Measurements from ENCODE around the gene ZNF770.
"Not testable (repeated sequence)": the region's sequence is repeated elsewhere in the genome, so short reads cannot be mapped to it uniquely, and the experiment has no call there.

The ZNF770 gene

DNA sequence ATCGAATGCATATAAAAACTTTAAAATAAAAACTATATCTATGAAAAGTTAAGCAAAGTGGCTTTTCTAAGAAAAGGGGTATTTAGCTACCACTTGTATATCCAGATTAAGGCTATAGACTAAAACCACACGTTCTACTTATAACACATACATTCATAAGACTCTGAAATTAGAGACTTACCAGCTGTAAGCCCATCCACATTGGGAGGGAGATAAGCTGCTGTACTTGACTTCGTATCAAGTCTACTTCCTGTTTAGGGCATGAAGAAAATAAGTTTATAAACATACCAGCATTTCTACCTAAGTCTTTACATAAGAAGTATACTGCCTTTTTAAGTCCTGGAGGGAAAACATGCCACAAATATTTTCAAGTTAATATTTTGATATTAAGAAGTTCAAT lies 46.3 kb downstream of the ZNF770 start:
- no peak overlapping the region for H3K23ac ChIP-seq (ENCODE audit: low read length)
- H3K9me3 ChIP-seq (ENCODE audit: insufficient read depth, low read depth, low read length), result no peaks in the 10 kb centered on the region
- H4K91ac ChIP-seq (ENCODE audit: low read depth, low read length), result no peak overlapping the region
- no peak overlapping the region for H2BK12ac ChIP-seq (ENCODE audit: low read length)
- H3K79me1 ChIP-seq (ENCODE audit: low read length), result no peaks in the 10 kb centered on the region
- no peak overlapping the region for H3K27ac ChIP-seq (ENCODE audit: low read depth, low read length)
- no peaks in the 10 kb centered on the region for H3K27me3 ChIP-seq (ENCODE audit: insufficient read depth, low read length)
- H3K36me3 ChIP-seq (ENCODE audit: control insufficient read depth in 1 of 2, insufficient read depth in 2 of 2, low read length in 2 of 2), result peaks cover 16% of the 10 kb centered on the region in 2 experiments
- H3K4me3 ChIP-seq (ENCODE audit: low read depth, low read length), result no peak overlapping the region
- H3K4me1 ChIP-seq (ENCODE audit: control insufficient read depth in 1 of 2, insufficient read depth in 2 of 2, low read length in 2 of 2), result no peaks in the 10 kb centered on the region
- no peak overlapping the region for H4K12ac ChIP-seq (ENCODE audit: low read depth, low read length)
- H2BK120ac ChIP-seq (ENCODE audit: insufficient read depth, low read length, poor library complexity), result no peak overlapping the region
- H3K4me2 ChIP-seq (ENCODE audit: low read length), result no peak overlapping the region
- no peak overlapping the region for H3K14ac ChIP-seq (ENCODE audit: low read length)
- no peak overlapping the region for H3K18ac ChIP-seq (ENCODE audit: low read length)
- WGBS (ENCODE audit: extremely low coverage, insufficient coverage, insufficient read length), result no CpG with 5 or more reads among the region's 3 CpGs
- H2AK5ac ChIP-seq (ENCODE audit: low read length), result no peak overlapping the region
- H3K4ac ChIP-seq (ENCODE audit: low read depth, low read length), result no peak overlapping the region
- H3K9ac ChIP-seq (ENCODE audit: low read length), result no peak overlapping the region
- no peak for DNase-seq
- no peak overlapping the region for H4K8ac ChIP-seq (ENCODE audit: low read depth, low read length)
- no peak overlapping the region for H2AFZ ChIP-seq (ENCODE audit: insufficient read depth, low read length, poor library complexity)
- no peaks in the 10 kb centered on the region for H3K79me2 ChIP-seq (ENCODE audit: control insufficient read depth, insufficient read depth, low read length, poor library complexity)
- no peak overlapping the region for H2BK5ac ChIP-seq (ENCODE audit: low read depth, low read length, poor library complexity)

DNA sequence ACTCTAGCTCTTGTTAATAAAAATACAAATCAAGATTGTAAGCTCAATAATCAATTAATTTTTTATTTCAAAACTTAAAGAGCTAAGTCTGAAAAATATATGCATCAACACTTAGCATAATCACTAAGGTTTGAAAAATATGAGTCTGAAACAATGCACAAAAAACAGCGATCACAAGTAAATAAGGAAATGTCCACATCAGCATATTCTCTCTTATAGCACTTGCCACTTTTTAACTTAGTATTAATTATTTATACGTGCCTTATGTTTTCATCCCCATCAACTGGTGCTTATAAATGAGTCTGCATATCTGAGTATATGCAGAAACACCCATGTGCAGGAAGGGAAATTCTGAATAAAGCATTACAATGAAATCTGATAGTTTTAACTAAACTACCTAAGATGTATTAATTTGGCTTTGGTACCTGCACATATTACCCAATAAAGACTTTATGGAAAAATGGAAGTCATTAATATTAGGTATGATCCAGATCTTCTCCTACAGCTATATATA lies 46.8 kb downstream of the ZNF770 start:
- Histone ChIP-seq H4K12ac (ENCODE audit: low read depth, low read length) (no peak overlapping the region), H3K4me1 (ENCODE audit: control insufficient read depth in 1 of 2, insufficient read depth in 2 of 2, low read length in 2 of 2) (no peaks in the 10 kb centered on the region), H2AFZ (ENCODE audit: insufficient read depth, low read length, poor library complexity) (no peak overlapping the region), H2BK5ac (ENCODE audit: low read depth, low read length, poor library complexity) (no peak overlapping the region), H3K27me3 (ENCODE audit: insufficient read depth, low read length) (no peaks in the 10 kb centered on the region), H3K79me2 (ENCODE audit: control insufficient read depth, insufficient read depth, low read length, poor library complexity) (no peaks in the 10 kb centered on the region), H3K79me1 (ENCODE audit: low read length) (no peaks in the 10 kb centered on the region), H4K91ac (ENCODE audit: low read depth, low read length) (no peak overlapping the region), H3K4ac (ENCODE audit: low read depth, low read length) (no peak overlapping the region), H3K4me3 (ENCODE audit: low read depth, low read length) (no peak overlapping the region), H3K9ac (ENCODE audit: low read length) (no peak overlapping the region), H3K23ac (ENCODE audit: low read length) (no peak overlapping the region), H3K4me2 (ENCODE audit: low read length) (no peak overlapping the region), H2BK120ac (ENCODE audit: insufficient read depth, low read length, poor library complexity) (no peak overlapping the region), H3K14ac (ENCODE audit: low read length) (no peak overlapping the region), H2AK5ac (ENCODE audit: low read length) (no peak overlapping the region), H4K8ac (ENCODE audit: low read depth, low read length) (no peak overlapping the region), H3K9me3 (ENCODE audit: insufficient read depth, low read depth, low read length) (no peaks in the 10 kb centered on the region), H2BK12ac (ENCODE audit: low read length) (no peak overlapping the region), H3K18ac (ENCODE audit: low read length) (no peak overlapping the region), H3K36me3 (ENCODE audit: control insufficient read depth in 1 of 2, insufficient read depth in 2 of 2, low read length in 2 of 2) (peaks cover 16% of the 10 kb centered on the region in 2 experiments), H3K27ac (ENCODE audit: low read depth, low read length) (no peak overlapping the region)
- no peak for DNase-seq
- no CpG with 5 or more reads among the region's 2 CpGs for WGBS (ENCODE audit: extremely low coverage, insufficient coverage, insufficient read length)

DNA sequence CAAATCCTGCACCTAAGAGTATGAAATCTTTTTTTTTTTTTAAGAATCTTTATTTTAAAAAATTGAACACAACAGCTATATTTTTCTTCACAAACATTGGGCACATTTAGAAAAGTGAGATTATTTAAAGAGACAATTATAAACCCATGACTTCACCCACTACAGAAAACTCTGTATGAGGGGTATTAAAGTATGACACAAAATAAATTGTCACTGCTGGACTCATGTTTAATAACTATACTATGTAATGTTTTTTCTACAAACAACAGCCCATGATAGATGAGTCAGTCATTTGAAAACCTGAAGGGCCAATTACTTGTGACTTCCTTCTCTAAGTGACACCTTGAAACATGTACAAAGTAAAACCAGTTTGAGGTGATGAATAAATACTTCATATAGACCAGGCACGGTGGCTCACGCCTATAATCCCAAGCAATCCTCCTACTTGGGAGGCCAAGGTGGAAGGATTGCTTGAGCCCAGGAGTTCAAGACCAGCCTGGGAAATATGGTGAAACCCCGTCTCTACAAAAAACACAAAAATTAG lies 54.6 kb downstream of the ZNF770 start:
- no peaks in the 10 kb centered on the region for H3K9me3 ChIP-seq (ENCODE audit: insufficient read depth, low read depth, low read length)
- no peak overlapping the region for H3K4me2 ChIP-seq (ENCODE audit: low read length)
- H2AK5ac ChIP-seq (ENCODE audit: low read length), result no peak overlapping the region
- H3K4ac ChIP-seq (ENCODE audit: low read depth, low read length), result no peak overlapping the region
- no CpG with 5 or more reads among the region's 3 CpGs for WGBS (ENCODE audit: extremely low coverage, insufficient coverage, insufficient read length)
- H3K18ac ChIP-seq (ENCODE audit: low read length), result no peak overlapping the region
- H2BK12ac ChIP-seq (ENCODE audit: low read length), result no peak overlapping the region
- H2BK5ac ChIP-seq (ENCODE audit: low read depth, low read length, poor library complexity), result no peak overlapping the region
- no peaks in the 10 kb centered on the region for H3K4me1 ChIP-seq (ENCODE audit: control insufficient read depth in 1 of 2, insufficient read depth in 2 of 2, low read length in 2 of 2)
- H3K14ac ChIP-seq (ENCODE audit: low read length), result no peak overlapping the region
- no peak overlapping the region for H4K91ac ChIP-seq (ENCODE audit: low read depth, low read length)
- H2AFZ ChIP-seq (ENCODE audit: insufficient read depth, low read length, poor library complexity), result no peak overlapping the region
- no peaks in the 10 kb centered on the region for H3K27me3 ChIP-seq (ENCODE audit: insufficient read depth, low read length)
- H3K36me3 ChIP-seq (ENCODE audit: control insufficient read depth in 1 of 2, insufficient read depth in 2 of 2, low read length in 2 of 2), result peaks cover 19 to 21% of the 10 kb centered on the region in 2 experiments
- no peak overlapping the region for H3K27ac ChIP-seq (ENCODE audit: low read depth, low read length)
- no peak overlapping the region for H3K9ac ChIP-seq (ENCODE audit: low read length)
- no peaks in the 10 kb centered on the region for H3K79me1 ChIP-seq (ENCODE audit: low read length)
- no peak overlapping the region for H2BK120ac ChIP-seq (ENCODE audit: insufficient read depth, low read length, poor library complexity)
- no peak for DNase-seq
- H3K4me3 ChIP-seq (ENCODE audit: low read depth, low read length), result no peak overlapping the region
- no peak overlapping the region for H4K12ac ChIP-seq (ENCODE audit: low read depth, low read length)
- no peak overlapping the region for H3K23ac ChIP-seq (ENCODE audit: low read length)
- no peak overlapping the region for H4K8ac ChIP-seq (ENCODE audit: low read depth, low read length)
- no peaks in the 10 kb centered on the region for H3K79me2 ChIP-seq (ENCODE audit: control insufficient read depth, insufficient read depth, low read length, poor library complexity)

DNA sequence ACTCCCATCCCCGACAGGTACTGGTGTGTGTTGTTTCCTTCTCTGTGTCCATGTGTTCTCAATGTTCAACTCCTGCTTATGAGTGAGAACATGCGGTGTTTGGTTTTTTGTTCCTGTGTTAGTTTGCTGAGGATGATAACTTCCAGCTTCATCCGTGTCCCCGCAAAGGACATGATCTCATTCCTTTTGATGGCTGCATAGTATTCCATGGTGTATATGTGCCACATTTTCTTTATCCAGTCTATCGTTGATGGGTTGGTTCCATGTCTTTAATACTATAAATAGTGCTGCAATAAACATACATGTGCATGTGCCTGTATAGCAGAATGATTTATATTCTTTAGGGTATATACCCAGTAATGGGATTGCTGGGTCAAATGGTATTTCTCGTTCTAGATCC lies 59.7 kb downstream of the ZNF770 start:
- not testable (repeated sequence) for H2BK12ac ChIP-seq (ENCODE audit: low read length); H3K27ac ChIP-seq (ENCODE audit: low read depth, low read length); H3K79me2 ChIP-seq (ENCODE audit: control insufficient read depth, insufficient read depth, low read length, poor library complexity); H2BK5ac ChIP-seq (ENCODE audit: low read depth, low read length, poor library complexity); H2AK5ac ChIP-seq (ENCODE audit: low read length); H3K4me1 ChIP-seq (ENCODE audit: control insufficient read depth in 1 of 2, insufficient read depth in 2 of 2, low read length in 2 of 2); DNase-seq; H3K9ac ChIP-seq (ENCODE audit: low read length); H3K9me3 ChIP-seq (ENCODE audit: insufficient read depth, low read depth, low read length); H3K18ac ChIP-seq (ENCODE audit: low read length); H3K79me1 ChIP-seq (ENCODE audit: low read length); H3K4me2 ChIP-seq (ENCODE audit: low read length); H3K27me3 ChIP-seq (ENCODE audit: insufficient read depth, low read length); H3K4ac ChIP-seq (ENCODE audit: low read depth, low read length); H3K14ac ChIP-seq (ENCODE audit: low read length); H3K4me3 ChIP-seq (ENCODE audit: low read depth, low read length); H3K23ac ChIP-seq (ENCODE audit: low read length); H2BK120ac ChIP-seq (ENCODE audit: insufficient read depth, low read length, poor library complexity); H2AFZ ChIP-seq (ENCODE audit: insufficient read depth, low read length, poor library complexity); H4K91ac ChIP-seq (ENCODE audit: low read depth, low read length); H4K12ac ChIP-seq (ENCODE audit: low read depth, low read length); H4K8ac ChIP-seq (ENCODE audit: low read depth, low read length)
- H3K36me3 ChIP-seq (ENCODE audit: control insufficient read depth in 1 of 2, insufficient read depth in 2 of 2, low read length in 2 of 2), result peaks cover 10 to 20% of the 10 kb centered on the region in 2 experiments
- no CpG with 5 or more reads among the region's 6 CpGs for WGBS (ENCODE audit: extremely low coverage, insufficient coverage, insufficient read length)
